Prostate gland (tissue), 2 donors: ENCODE data around the gene NAPB.

ENCODE experiments used
- CTCF ChIP-seq, 4 experiments: fragments of 200-600 bp in 2 of 4; fragments of 450-650 bp in 2 of 4; sonication (generic) in 2 of 4; IDR thresholded peaks; 1 replicate in 3 of 4; 2 replicates in 1 of 4; pipeline ENCODE4 v1.5.1; 2016 to 2019; ENCODE audit warnings: antibody characterized with exemption in 4 of 4, mild to moderate bottlenecking in 2 of 4, moderate library complexity in 2 of 4
- POLR2A ChIP-seq: fragments of 450-650 bp; IDR thresholded peaks from one replicate; pipeline ENCODE4 v1.6.1; 2016; ENCODE audit warnings: antibody characterized with exemption, mild to moderate bottlenecking

GRCh38 chr20:23381876-23382275, 39.4 kb downstream of the NAPB start:
- TF ChIP-seq CTCF (IDR thresholded peaks at IDR 0.05): no peak
- no peak for TF ChIP-seq POLR2A
